Stomach (tissue), 9 donors: ENCODE results near the gene RSRC1. TPM values are rescaled to one million over a fixed set of nuclear protein-coding genes. Genes with fewer than 3 reads are reported as not detected.
"Not testable (repeated sequence)": the region's sequence is repeated elsewhere in the genome, so short reads cannot be mapped to it uniquely, and the experiment has no call there.

Source experiments
- DNase-seq, 2 donors: peaks; one replicate each; pipeline versions ENCODE4 v3.0.0 to v3.0.0-alpha.2; 2013 to 2019
- H3K27ac ChIP-seq, 5 donors: fragments of 200-600 bp in 4 of 5; sonication (generic) in 4 of 5; one replicate each; pipeline ENCODE4 v1.5.1; 2013 to 2019; ENCODE audit warnings: mild to moderate bottlenecking in 1 of 5, moderate library complexity in 1 of 5
- H3K27me3 ChIP-seq, 3 donors: fragments of 200-600 bp; sonication (generic); one replicate each; pipeline ENCODE4 v1.5.1; 2017 to 2019; ENCODE audit warnings: mixed run types in 1 of 3
- H3K36me3 ChIP-seq, 4 donors: fragments of 200-600 bp; sonication (generic); 1 replicate in 3 of 4; 2 replicates in 1 of 4; pipeline ENCODE4 v1.5.1; 2016 to 2019
- H3K4me1 ChIP-seq, 4 donors: fragments of 200-600 bp; sonication (generic); one replicate each; pipeline ENCODE4 v1.5.1; 2016 to 2019
- H3K4me3 ChIP-seq, 4 donors: fragments of 200-600 bp; sonication (generic) in 3 of 4; one replicate each; pipeline ENCODE4 v1.5.1; 2016 to 2019; ENCODE audit warnings: mild to moderate bottlenecking in 1 of 4
- H3K9me3 ChIP-seq, 4 donors: fragments of 200-600 bp; sonication (generic); one replicate each; pipeline ENCODE4 v1.5.1; 2016 to 2019
- CTCF ChIP-seq, 7 experiments: fragments of 450-650 bp in 4 of 7; fragments of 200-600 bp in 3 of 7; sonication (generic) in 3 of 7; IDR thresholded peaks; one replicate each; pipeline ENCODE4 v1.5.1; 2016 to 2019; ENCODE audit warnings: antibody characterized with exemption in 7 of 7, control low read depth in 2 of 7, mild to moderate bottlenecking in 1 of 7
- EP300 ChIP-seq: sonication (generic); formaldehyde crosslinking; IDR thresholded peaks from one replicate; pipeline ENCODE4 v1.6.1; 2017; ENCODE audit warnings: antibody characterized with exemption
- POLR2A ChIP-seq, 4 donors: fragments of 450-650 bp; IDR thresholded peaks; one replicate each; pipeline ENCODE4 v1.6.1; 2016; ENCODE audit warnings: antibody characterized with exemption in 4 of 4, control low read depth in 2 of 4, mild to moderate bottlenecking in 1 of 4, moderate library complexity in 1 of 4
- POLR2AphosphoS5 ChIP-seq, 3 donors: sonication (generic); formaldehyde crosslinking; IDR thresholded peaks; one replicate each; pipeline ENCODE4 v1.6.1; 2016; ENCODE audit warnings: antibody characterized with exemption in 3 of 3
- WGBS, 5 donors: extraction: QIAGEN DNeasy Blood & Tissue Kit in 3 of 5; methylation state at CpG; one replicate each; pipeline versions ENCODE4 v1.1.5 to v1.1.7; 2013 to 2018; 5-methylcytosine and 5-hydroxymethylcytosine counted together
- intact Hi-C: fragments of 100-400 bp; cut with DNase I; formaldehyde crosslinking; loops from one replicate; pipeline ENCODE4 v1.15.1; 2023; ENCODE audit warnings: low total_unique reads
- polyA plus RNA-seq, 3 donors: library from polyadenylated mRNA; stranded (reverse); fragments of 200-250 nt; gene quantifications; one replicate each; pipeline ENCODE4 v1.2.3, GENCODE V29; 2013
- total RNA-seq, 5 donors: library from RNA; depleted of rRNA; stranded (reverse); fragments of >200 nt; gene quantifications; one replicate each; pipeline versions ENCODE4 v1.1.0 to v1.2.3, GENCODE V29; 2014 to 2016
- donor health status: healthy with polysubstance abuse.
- donor health status: Bipolar disorder and iron deficiency.
- donor health status: healthy.

Gene RSRC1
- total and polyA plus RNA-seq, 8 donors = 1.7 to 502 (median 12.0) TPM

- Histone ChIP-seq H3K27me3 (no peaks in the 10 kb centered on the region), H3K36me3 (no peaks in the 10 kb centered on the region), H3K4me3 (no peak overlapping the region), H3K4me1 (no peaks in the 10 kb centered on the region), H3K27ac (no peak overlapping the region), H3K9me3 (peaks cover 0 to 5% (median under 1%) of the 10 kb centered on the region in 4 donors)
- TF ChIP-seq POLR2A (IDR thresholded peaks at IDR 0.05) (no peak), CTCF (IDR thresholded peaks at IDR 0.05) (no peak), POLR2AphosphoS5 (IDR thresholded peaks at IDR 0.05) (no peak), EP300 (no peak)
- 95 to 100% (median 97%) methylated on average over 1 of the region's 1 CpG for WGBS, 5 donors
- DNase-seq = no peak
- intact Hi-C loops = no loop called here
Measured at GRCh38 chr3:158493931-158494330, 384.0 kb downstream of the RSRC1 start.

GRCh38 chr3:158494673-158495072, 384.8 kb downstream of the RSRC1 start:
- Histone ChIP-seq H3K36me3 (no peaks in the 10 kb centered on the region), H3K4me3 (no peak overlapping the region), H3K27ac (no peak overlapping the region), H3K9me3 (peaks cover 0 to 12% (median 5%) of the 10 kb centered on the region in 4 donors), H3K4me1 (no peaks in the 10 kb centered on the region), H3K27me3 (no peaks in the 10 kb centered on the region)
- no peak for DNase-seq
- TF ChIP-seq POLR2AphosphoS5 (IDR thresholded peaks at IDR 0.05) (no peak), POLR2A (IDR thresholded peaks at IDR 0.05) (no peak), CTCF (IDR thresholded peaks at IDR 0.05) (no peak), EP300 (no peak)
- intact Hi-C loops = no loop called here
- WGBS, 5 donors = 56 to 94% (median 90%) methylated on average over 5 of the region's 5 CpGs

- H3K27me3 ChIP-seq, DNase-seq, H3K27ac ChIP-seq, H3K4me1 ChIP-seq, intact Hi-C loops, H3K36me3 ChIP-seq, H3K4me3 ChIP-seq: not testable (repeated sequence)
- 72 to 79% (median 73%) methylated on average over 4 of the region's 4 CpGs for WGBS, 5 donors
- H3K9me3 ChIP-seq = peaks cover 0 to 15% (median 9%) of the 10 kb centered on the region in 4 donors
Measured at GRCh38 chr3:158495398-158495902, 385.6 kb downstream of the RSRC1 start.

GRCh38 chr3:158505117-158505516, 395.2 kb downstream of the RSRC1 start:
- intact Hi-C loops = no loop called here
- Histone ChIP-seq H3K27me3 (no peaks in the 10 kb centered on the region), H3K4me1 (no peaks in the 10 kb centered on the region), H3K27ac (no peak overlapping the region), H3K9me3 (peaks cover 0 to 3% (median 0%) of the 10 kb centered on the region in 4 donors), H3K4me3 (no peak overlapping the region), H3K36me3 (no peaks in the 10 kb centered on the region)
- no peak for DNase-seq
- TF ChIP-seq POLR2A (IDR thresholded peaks at IDR 0.05) (no peak), POLR2AphosphoS5 (IDR thresholded peaks at IDR 0.05) (no peak), CTCF (IDR thresholded peaks at IDR 0.05) (no peak), EP300 (no peak)

- 84 to 90% (median 88%) methylated on average over 5 of the region's 5 CpGs for WGBS, 5 donors
- no peaks in the 10 kb centered on the region for H3K36me3 ChIP-seq
- H3K9me3 ChIP-seq = no peaks in the 10 kb centered on the region
- H3K4me1 ChIP-seq = no peaks in the 10 kb centered on the region
- H3K27me3 ChIP-seq = no peaks in the 10 kb centered on the region
- H3K4me3 ChIP-seq = no peak overlapping the region
- TF ChIP-seq POLR2AphosphoS5 (IDR thresholded peaks at IDR 0.05) (no peak), CTCF (IDR thresholded peaks at IDR 0.05) (no peak), POLR2A (IDR thresholded peaks at IDR 0.05) (no peak), EP300 (no peak)
- intact Hi-C loops = no loop called here
- H3K27ac ChIP-seq = no peak overlapping the region
- DNase-seq = no peak
Measured at GRCh38 chr3:158506456-158506855, 396.6 kb downstream of the RSRC1 start.
